Renal cortical epithelial cell (primary cell): ENCODE data around the gene MROH2A. TPM values are rescaled to one million over a fixed set of nuclear protein-coding genes. Genes with fewer than 3 reads are reported as not detected.
"Not testable (repeated sequence)": the region's sequence is repeated elsewhere in the genome, so short reads cannot be mapped to it uniquely, and the experiment has no call there.

ENCODE experiments used
- DNase-seq: peaks from one replicate; pipeline ENCODE4 v3.0.0-alpha.2; 2011; ENCODE audit warnings: low read depth
- total RNA-seq: library from RNA; depleted of rRNA; stranded (reverse); fragments of >200 nt; gene quantifications from 2 replicates; pipeline ENCODE4 v1.2.3, GENCODE V29; 2014

The MROH2A gene, protein sequence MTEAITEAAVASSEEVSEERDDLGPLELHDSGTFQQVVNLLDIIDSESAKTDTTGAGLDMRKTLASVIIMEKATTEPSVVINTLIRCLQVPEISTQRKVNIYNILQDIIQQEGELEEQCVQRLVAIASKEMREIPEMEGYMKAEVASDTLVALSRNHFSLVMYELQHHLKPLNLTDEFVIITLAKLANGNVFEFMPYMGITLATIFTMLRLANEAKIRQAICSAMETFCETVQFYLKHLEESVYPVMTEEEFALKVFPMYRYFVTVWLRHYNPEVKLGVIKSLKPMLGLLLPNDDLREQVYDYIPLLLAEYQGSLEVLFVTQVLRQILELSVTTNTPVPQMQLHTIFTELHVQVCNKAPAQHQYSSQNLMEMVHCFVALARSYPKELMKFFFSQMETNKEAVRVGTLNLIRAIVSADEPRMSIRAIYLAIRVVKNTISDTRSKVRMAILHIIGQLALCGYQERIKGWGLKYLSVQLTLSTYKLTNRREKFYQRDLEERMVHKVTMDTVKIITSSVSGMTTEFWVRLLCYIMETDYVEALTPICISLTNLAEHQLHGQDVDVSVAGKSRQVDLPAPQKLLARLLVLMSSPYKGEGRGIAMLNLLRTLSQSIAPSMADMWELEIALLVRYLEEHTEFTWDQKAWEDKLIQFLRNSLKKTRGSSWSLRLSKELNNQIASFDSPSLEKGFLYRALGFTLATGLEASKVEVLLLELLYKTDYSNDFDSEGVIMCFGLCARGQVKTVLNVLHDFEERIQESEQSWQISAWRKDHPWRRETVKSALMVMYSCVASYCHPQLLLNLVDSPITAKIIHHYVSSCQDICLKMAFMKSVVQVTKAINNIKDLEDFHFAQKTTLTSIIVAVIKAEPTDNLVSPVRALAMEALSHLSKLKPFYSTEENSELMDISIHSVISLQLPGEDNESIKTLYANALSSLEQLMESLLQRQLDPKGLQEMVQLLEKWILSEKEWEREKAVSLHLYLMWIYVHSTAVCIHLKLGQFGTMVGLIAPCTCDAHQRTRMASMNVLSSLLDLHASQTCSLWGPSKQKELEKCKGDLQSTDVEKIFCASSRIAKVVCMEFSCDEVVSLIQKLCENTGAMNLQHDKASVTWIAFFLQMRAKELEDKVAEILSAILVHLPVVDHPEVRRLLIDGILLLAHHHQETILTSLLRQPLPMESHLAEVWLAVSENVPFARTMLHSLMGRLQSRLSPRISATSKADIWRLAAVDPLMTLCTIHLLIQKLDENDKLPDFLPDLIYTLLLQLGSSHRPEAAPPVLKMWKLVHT (N-terminal part only)
- total RNA-seq: 0.15 TPM in 1 of 2 replicates, not detected in the other

GRCh38 chr2:233778030-233778429 lies at the start of gene MROH2A:
MROH2A (plus strand) TSS chr2:233778330; CDS start chr2:233779359, 1,029 bp downstream.
- no peak for DNase-seq

GRCh38 chr2:233728723-233729301 lies 49.3 kb upstream of the MROH2A start, which contains the start of gene UGT1A3:
UGT1A3 (plus strand) TSS chr2:233729042; CDS start chr2:233729127, 85 bp downstream.
- no peak for DNase-seq

DNA sequence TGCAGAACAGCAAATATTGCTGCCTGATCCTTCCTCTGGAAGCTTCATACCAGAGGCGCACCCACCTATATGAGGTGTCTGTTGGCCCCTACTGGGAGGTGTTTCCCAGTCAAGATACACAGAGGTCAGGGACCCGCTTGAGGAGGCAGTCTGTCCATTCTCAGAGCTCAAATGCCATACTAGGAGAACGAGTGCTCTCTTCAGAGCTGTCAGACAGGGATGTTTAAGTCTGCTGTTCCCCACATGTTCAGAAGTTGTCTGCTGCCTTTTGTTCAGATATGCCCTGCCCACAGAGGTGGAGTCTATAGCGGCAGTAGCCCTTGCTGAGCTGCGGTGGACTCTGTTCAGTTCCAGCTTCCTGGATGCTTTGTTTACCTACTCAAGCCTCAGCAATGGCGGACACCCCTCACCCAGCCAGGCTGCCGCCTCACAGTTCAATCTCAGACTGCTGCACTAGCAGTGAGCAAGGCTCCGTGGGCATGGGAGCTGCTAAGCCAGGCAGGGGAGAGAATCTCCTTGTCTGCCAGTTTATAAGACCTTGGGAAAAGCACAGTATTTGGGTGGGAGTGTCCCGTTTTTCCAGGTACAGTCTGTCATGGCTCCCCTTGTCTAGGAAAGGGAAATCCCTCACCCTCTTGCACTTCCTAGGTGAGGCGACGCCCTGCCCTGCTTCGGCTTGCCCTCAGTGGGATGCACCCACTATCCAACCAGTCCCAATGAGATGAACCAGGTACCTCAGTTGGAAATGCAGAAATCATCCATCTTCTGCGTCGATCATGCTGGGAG lies 41.1 kb upstream of the MROH2A start:
- not testable (repeated sequence) for DNase-seq

DNA sequence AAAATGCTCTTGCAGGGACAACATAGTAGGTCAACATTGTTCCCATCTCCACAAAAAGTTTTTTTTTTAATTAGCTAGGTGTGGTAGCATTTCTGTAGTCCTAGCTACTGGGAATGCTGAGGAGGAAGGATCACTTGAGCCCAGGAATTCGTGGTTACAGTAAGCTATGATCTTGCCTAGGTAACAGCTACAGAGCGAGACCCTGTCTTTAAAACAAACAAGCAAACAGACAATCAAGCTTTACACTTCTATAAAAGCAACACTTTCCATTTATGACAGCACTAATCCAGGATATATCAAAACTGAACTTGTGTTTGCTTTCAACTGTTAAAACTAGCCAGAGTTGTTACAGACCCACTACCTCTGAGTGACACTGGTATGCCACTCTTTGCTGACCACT lies 37.3 kb upstream of the MROH2A start:
- peak; percentile 65 for DNase-seq

- no peak for DNase-seq
Observed at GRCh38 chr2:233743464-233744259, 34.5 kb upstream of the MROH2A start.

- DNase-seq: no peak
Observed at GRCh38 chr2:233745073-233745755, 32.9 kb upstream of the MROH2A start.

DNA sequence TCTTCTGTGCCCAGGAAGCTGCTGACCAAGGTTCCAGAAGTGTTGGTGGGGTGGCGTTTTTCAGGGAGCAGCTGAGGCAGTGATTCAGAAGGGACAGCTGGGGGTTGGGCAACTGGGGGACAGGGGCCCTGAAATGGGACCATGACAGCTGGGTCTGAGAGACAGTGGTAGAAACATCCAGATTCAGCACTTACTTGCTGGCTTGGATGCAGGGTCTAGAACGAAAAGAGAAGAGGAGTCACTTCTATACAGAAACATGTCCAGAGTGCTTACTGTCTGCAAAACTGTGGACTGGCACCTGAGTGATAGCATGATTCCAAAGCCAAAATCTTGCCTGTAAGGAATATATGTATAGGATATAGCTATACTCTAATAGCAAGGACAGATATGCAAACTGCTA lies 32.3 kb upstream of the MROH2A start:
- DNase-seq: not testable (repeated sequence)

DNA sequence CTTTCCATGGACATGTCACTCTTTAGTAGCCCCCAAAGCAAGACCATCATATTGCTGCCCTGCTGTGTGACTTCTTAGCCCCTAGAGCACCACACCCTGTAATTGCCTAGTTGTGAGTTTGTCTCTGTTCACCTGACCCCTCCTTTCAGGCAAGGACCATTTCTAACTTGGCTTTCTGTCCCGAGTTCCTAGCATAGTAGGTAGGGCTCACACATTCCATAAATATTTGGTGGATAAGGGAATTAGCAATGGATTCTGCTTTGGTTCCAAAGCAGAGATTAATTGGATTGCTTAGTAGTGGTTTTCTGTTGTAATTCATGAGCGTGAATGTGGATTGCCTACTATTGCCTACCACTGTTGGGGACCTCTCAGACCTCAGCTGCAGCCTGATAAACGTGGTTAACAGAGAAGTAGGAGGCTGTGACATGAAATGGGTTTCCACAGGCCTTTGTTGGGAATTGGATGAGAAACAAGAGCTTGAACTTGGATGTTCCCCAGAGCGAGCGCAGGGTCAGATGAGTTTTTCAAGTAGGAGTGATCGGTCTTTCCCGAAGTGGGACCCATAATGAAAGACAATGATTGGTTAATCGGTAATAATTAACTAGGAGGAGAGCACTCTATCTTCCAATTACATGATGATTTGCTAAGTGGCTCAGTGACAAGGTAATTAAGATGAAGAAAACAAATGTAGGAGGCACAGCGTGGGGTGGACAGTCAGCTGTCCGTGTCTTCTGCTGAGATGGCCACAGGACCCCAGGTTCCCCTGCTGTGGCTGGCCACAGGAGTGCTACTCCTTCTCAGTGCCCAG lies 31.5 kb upstream of the MROH2A start:
- DNase-seq: peak; percentile 18

GRCh38 chr2:233747283-233747544 lies 30.9 kb upstream of the MROH2A start:
- no peak for DNase-seq

- DNase-seq: not testable (repeated sequence)
Observed at GRCh38 chr2:233750689-233751088, 27.4 kb upstream of the MROH2A start.

- DNase-seq: not testable (repeated sequence)
Observed at GRCh38 chr2:233751212-233752009, 26.7 kb upstream of the MROH2A start.

GRCh38 chr2:233754872-233755611 lies 23.1 kb upstream of the MROH2A start:
- no peak for DNase-seq

- DNase-seq: peak; percentile 57
Observed at GRCh38 chr2:233756429-233757081, 21.6 kb upstream of the MROH2A start.

DNA sequence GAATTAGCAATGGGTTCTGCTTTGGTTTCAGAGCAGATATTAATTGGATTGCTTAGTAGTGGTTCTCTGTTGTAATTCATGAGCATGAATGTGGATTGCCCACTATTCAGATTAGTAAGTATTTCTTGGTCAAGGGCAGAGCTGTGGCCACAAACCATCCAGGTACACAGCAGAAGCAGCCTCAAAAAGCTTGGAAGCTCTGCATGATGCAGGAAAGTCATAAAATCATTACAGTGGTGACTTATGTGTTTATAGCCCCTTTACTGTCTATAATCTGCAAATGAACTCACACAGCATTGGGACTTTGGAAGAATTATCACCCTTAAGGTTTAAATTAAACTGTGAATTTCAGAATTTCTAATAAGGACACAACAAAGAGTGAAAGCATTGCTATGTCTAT lies 20.0 kb upstream of the MROH2A start:
- DNase-seq: no peak

DNA sequence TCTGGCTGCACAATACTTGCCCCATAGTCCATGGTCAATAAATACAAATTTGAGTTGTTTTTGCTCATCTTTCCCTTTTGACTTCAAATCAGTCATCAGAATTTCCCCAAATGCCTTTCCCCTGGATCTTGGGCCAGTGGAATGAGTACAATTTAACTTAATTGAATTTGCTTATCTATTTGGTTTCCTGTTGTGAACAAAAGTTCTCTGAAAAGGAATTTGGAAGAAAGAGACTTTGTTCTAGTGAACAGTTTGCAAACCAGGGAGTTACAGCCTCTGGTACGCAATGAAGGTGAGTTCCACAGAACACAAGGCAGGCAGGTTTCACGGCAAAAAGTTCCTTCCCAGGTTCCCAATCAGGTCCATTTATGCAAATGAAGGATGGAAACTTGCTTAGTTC lies 19.3 kb upstream of the MROH2A start:
- DNase-seq: no peak

DNA sequence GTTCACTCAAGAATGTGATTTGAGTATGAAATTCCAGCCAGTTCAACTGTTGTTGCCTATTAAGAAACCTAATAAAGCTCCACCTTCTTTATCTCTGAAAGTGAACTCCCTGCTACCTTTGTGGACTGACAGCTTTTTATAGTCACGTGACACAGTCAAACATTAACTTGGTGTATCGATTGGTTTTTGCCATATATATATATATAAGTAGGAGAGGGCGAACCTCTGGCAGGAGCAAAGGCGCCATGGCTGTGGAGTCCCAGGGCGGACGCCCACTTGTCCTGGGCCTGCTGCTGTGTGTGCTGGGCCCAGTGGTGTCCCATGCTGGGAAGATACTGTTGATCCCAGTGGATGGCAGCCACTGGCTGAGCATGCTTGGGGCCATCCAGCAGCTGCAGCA lies 18.1 kb upstream of the MROH2A start, which contains the start of gene UGT1A1:
Gene UGT1A1, plus strand, starts transcription at position 228 of the 400 bp plus-strand sequence. Its CDS starts 18 bp downstream, at position 246.
- DNase-seq: no peak
